ENCODE results near the gene GXYLT2.
"Not testable (repeated sequence)": the region's sequence is repeated elsewhere in the genome, so short reads cannot be mapped to it uniquely, and the experiment has no call there.

GXYLT2 gene

GRCh38 chr3:72894976-72895552 is 7.2 kb downstream of the GXYLT2 start:
- no peak for DNase-seq

GRCh38 chr3:72896996-72897757 is 9.3 kb downstream of the GXYLT2 start:
- DNase-seq: no peak

GRCh38 chr3:72897758-72898007 is 9.8 kb downstream of the GXYLT2 start:
- DNase-seq: no peak

GRCh38 chr3:72899349-72899765 is 11.5 kb downstream of the GXYLT2 start:
- DNase-seq: no peak

- DNase-seq: no peak
These were observed 12.2 kb downstream of the GXYLT2 start for GRCh38 chr3:72900048-72900447.

GRCh38 chr3:72901840-72902239 is 14.0 kb downstream of the GXYLT2 start:
- DNase-seq: no peak

- no peak for DNase-seq
These were observed 15.2 kb downstream of the GXYLT2 start for GRCh38 chr3:72903004-72903403.

- no peak for DNase-seq
These were observed 16.3 kb downstream of the GXYLT2 start for GRCh38 chr3:72904163-72904562.

- no peak for DNase-seq
These were observed 18.3 kb downstream of the GXYLT2 start for GRCh38 chr3:72906154-72906553.

- no peak for DNase-seq
These were observed 19.4 kb downstream of the GXYLT2 start for GRCh38 chr3:72907131-72907711.

GRCh38 chr3:72907731-72908620 is 20.1 kb downstream of the GXYLT2 start:
- DNase-seq: no peak

- no peak for DNase-seq
These were observed 21.7 kb downstream of the GXYLT2 start for GRCh38 chr3:72909591-72909990.

GRCh38 chr3:72912532-72912931 is 24.7 kb downstream of the GXYLT2 start:
- DNase-seq: no peak

GRCh38 chr3:72914383-72914782 is 26.5 kb downstream of the GXYLT2 start:
- DNase-seq: no peak

GRCh38 chr3:72916250-72916649 is 28.4 kb downstream of the GXYLT2 start:
- no peak for DNase-seq

- no peak for DNase-seq
These were observed 31.7 kb downstream of the GXYLT2 start for GRCh38 chr3:72919520-72919919.

- DNase-seq: no peak
These were observed 36.2 kb downstream of the GXYLT2 start for GRCh38 chr3:72924055-72924454.

- not testable (repeated sequence) for DNase-seq
These were observed 41.2 kb downstream of the GXYLT2 start for GRCh38 chr3:72928781-72929735.

GRCh38 chr3:72930754-72931153 is 42.9 kb downstream of the GXYLT2 start:
- no peak for DNase-seq

- DNase-seq: no peak
These were observed 44.6 kb downstream of the GXYLT2 start for GRCh38 chr3:72932416-72932815.

GRCh38 chr3:72938471-72939265 is 50.8 kb downstream of the GXYLT2 start:
- no peak for DNase-seq

- DNase-seq: no peak
These were observed 53.4 kb downstream of the GXYLT2 start for GRCh38 chr3:72941245-72941644.

All from NCI-H510A (cell line).